HG03565 (cell line): ENCODE data around the gene CPLX3.

ENCODE experiments used
- ATAC-seq: cut with Tn5 transposase; IDR thresholded peaks from one replicate; pipeline ENCODE4 v1.9.1; 2021; ENCODE audit warnings: mild to moderate bottlenecking, moderate library complexity; ENCODE audit not compliant: unreplicated experiment

CPLX3 gene

DNA sequence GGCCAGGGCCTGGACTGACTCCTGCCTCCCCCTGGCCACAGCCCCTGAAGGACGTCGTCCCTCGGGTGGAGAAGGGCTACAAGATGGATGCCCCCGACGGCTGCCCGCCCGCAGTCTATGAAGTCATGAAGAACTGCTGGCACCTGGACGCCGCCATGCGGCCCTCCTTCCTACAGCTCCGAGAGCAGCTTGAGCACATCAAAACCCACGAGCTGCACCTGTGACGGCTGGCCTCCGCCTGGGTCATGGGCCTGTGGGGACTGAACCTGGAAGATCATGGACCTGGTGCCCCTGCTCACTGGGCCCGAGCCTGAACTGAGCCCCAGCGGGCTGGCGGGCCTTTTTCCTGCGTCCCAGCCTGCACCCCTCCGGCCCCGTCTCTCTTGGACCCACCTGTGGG is 24.1 kb upstream of the CPLX3 start:
- no peak for ATAC-seq

DNA sequence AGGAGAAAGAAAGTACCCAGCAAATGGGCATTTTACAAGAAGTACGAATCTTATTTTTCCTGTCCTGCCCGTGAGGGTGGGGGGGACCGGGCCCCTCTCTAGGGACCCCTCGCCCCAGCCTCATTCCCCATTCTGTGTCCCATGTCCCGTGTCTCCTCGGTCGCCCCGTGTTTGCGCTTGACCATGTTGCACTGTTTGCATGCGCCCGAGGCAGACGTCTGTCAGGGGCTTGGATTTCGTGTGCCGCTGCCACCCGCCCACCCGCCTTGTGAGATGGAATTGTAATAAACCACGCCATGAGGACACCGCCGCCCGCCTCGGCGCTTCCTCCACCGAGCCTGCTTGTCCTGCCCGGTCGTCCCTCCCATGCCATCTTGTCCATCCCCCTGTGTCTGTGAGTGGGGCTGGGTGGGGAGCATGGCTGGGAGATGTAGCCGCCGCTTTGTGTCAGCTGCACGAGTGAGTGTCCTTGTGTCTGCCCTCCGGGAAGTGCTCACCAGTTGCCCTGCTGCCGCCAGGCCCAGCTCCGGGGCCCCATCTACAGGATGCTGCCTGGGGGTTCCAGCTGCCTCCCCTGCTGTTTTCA is 23.5 kb upstream of the CPLX3 start:
- no peak for ATAC-seq

DNA sequence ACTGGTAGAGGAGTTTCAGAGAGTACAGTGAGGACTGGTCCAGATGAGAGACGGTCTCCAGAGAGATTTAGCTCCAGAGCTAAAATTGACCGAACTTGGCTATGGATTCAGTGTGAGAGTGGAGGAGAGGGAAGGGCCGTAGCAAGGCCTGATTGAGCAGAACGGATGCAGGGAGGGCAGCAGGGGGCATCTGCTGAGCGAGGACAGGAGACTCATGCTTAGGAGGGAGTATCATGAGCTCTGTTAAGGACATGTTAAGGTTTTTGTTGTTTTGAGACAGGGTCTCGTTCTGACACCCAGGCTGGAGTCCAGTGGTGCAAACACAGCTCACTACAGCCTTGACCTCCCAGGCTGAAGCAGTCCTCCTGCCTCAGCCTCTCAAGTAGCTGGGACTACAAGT is 21.5 kb upstream of the CPLX3 start:
- ATAC-seq, result no peak

DNA sequence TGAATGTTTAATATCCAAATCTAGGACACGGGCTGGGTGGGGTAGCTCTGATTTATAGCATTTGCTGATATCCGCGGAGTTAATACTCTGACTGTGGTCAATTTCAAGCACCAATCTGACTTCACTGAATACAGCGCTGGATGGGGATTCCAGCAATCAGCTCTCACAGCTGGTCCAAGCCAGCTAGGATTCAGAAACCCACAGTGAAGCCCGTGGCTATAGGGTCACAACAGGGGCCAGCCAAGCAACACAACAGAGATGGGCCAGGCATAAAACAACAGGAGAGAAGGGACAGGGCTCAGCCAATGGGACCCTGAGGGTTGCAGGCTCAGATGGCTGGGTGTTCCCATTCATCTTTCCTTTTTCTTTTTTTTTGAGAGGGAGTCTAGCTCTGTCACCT is 19.1 kb upstream of the CPLX3 start:
- no peak for ATAC-seq

DNA sequence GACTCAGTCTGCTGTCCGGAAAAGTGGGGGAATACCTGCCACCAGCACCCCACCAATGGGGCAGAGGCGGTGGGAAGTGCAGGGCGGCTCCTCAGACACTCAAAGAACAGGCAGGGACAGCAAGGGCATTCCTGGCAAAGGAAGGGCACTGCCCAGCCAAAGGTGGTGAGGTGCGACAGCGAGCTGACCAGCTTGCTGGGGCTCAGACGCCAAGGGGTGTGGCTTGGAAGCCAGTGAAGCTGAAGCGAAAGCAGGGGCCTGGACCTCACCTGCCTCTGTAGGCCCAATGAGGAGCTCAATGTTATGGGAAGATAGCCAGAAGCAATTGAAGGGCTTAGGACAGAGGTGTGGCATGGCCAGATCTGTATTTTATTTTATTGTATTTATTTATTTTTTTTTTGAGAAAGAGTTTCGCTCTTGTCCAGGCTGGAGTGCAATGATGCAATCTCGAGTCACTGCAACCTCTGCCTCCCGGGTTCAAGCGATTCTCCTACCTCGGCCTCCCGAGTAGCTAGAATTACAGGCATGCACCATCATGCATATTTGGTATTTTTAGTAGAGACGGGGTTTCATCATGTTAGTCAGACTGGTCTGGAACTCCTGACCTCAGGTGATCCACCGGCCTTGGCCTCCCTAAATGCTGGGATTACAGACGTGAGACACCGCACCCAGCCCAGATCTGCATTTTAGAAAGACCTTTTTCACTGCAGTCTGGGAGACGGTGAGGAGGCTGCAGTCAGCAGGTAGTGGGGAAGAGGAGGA is 18.2 kb upstream of the CPLX3 start:
- ATAC-seq, result no peak

DNA sequence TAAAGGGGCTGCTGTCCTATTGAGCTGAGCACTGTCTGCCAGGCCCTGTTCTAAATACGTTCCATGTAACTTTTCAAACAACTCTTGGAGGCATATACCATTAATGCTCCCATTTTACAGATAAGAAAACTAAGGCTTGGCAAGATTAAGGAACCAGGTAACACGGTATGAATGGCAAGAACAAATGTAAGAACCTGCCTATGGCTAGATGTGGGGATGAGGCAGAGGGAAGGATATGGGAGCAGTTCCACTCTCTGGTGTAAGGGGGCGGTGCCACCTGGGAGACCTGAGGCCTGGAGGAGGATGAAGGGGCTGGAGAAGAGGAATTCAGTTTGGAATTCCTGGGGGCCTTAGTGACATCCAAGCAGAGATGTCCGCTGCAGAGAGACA is 17.6 kb upstream of the CPLX3 start:
- no peak for ATAC-seq

DNA sequence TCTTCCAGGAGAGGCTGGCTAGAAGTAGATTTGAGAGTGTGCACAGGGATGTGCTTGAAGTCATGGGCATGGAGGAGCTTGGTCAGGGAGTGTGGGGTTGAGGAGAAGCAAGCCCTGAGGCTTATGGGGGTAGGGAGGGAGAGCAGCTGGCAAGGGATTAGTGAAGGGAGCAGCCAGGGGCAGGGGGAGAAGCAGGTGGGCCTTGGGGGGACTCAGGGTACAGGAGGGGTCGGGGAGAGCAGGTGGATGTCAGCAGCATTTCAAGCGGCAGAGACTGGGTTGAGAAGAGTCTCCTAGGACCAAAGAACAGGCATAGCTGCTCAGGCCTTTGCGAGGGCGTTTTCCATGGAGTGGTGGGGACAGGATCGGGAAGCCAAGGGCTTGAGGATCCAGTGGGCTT is 17.2 kb upstream of the CPLX3 start:
- ATAC-seq, result no peak

DNA sequence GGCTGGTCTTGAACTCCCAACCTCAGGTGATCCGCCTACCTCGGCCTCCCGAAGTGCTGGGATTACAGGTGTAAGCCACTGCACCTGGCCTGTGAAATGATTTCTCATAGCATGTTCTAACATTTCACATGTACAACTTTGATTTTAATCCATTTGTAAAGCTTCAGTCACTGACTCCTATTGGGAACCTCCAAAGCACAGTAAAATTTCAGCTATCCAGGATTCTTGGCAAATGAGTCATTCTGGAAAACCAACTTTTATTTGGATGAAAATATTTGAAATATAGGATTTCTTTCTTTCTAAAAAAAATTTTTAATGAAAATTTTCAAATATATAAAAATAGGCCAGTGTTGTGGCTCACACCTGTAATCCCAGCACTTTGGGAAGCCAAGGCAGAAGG is 16.5 kb upstream of the CPLX3 start:
- ATAC-seq, result no peak

DNA sequence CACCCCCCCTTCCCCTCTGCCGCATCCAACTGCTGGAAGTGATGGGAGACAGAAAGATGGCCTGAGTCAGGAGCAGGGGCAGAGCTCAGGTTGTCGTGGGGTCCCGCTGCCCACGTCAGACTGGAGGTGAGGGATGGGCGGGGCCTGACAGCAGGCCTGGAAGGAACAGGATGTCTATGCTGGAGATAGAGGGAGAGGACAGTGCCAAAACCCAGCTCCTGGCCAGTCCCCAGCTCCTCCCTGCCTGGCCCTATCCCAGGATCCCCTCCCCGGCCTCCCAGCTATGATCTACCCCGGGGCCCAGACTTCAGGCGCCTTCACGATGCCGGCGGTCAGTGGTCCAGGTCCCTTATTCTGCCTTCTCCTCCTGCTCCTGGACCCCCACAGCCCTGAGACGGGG is 13.9 kb upstream of the CPLX3 start, which contains the start of gene LMAN1L:
LMAN1L (plus strand) TSS at position 303 of the 400 bp plus-strand sequence; CDS start at position 323, 20 bp downstream.
- ATAC-seq, result no peak

DNA sequence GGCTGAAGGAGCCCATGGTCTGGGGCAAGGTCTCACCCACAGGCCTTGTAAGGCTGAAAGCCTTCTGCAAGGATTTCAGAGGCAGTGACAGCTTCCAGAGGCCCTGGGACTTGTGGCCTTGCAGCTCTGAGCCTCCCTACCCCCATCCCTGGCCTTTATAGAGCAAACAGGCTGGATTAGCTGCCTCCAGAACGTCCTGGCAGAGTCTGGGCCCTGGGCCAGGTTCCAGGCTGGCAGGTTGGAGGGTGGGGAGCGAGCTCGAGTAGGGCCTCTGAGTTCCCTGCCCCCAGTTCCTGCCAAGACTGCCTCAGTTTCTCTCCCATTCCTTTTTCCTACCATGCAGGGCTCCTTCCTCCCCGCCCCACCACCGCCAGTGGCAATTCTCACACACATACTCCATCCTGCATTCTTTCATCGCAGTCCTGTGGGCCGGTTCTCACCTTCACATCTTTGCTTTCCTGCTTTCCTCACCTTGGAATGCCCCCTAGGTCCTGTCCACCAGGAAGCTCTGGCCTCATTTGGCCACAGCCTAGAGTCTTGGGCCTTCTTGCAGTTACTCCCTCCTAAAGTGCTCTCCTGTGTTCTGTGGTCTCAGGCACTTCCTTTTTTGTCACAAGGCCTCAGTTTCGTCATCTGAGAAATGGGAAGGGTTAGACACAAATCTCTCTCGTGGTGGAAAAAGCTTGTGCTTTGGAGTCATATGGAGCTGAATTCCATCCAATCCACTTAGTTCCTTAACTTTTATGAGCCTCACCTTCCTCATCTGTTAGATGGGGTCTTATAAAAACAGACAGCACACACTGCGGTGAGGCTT is 11.1 kb upstream of the CPLX3 start:
- ATAC-seq, result no peak

DNA sequence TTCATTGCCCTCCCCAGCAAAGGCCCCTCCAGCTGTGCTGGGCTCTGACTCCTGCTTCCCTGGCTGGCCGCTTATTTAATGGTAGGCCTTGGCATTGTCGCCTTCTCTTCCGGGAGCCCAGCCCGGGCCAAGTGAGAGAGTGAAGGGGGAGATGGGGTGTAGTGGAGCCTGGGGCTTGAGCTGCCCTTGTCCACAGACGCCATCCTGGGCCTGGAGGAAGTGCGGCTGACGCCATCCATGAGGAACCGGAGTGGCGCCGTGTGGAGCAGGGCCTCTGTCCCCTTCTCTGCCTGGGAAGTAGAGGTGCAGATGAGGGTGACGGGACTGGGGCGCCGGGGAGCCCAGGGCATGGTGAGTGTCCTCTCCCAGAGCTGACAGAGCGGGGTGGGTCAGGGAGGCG is 10.5 kb upstream of the CPLX3 start:
- no peak for ATAC-seq

DNA sequence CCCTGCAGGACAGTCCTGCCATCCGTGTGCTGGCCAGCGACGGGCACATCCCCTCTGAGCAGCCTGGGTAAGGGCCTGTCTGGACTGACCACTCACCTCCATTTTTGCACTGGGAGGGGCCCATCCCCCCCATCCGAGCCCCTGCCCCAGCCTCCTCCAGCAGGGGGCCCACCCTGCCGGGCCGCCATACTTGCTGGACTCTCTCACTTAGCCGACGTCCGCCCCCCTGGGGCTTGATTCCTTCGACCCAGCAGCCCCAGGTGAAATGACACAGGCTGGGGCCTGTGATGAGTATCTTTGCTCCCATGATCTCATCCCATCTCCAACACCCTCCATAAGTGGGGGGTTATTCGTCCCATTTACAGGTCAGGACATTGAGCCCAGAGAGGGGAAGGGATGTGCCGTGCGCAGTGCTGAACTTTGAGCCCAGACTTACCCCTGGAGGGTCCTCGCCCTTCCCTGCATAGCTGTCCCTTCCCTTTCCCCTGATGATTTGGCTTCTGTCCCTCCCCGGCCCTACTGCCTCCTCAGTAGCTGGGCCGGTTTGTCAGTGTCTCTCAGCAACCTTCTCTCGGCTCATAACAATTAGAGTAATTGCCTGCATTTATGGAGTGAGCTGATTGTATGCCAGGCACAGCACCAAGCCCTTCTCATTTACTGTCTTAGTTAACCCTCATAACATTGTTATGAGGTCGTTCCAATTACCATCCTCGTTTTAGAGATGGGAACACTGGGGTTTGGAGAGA is 9.6 kb upstream of the CPLX3 start:
- ATAC-seq, result no peak

DNA sequence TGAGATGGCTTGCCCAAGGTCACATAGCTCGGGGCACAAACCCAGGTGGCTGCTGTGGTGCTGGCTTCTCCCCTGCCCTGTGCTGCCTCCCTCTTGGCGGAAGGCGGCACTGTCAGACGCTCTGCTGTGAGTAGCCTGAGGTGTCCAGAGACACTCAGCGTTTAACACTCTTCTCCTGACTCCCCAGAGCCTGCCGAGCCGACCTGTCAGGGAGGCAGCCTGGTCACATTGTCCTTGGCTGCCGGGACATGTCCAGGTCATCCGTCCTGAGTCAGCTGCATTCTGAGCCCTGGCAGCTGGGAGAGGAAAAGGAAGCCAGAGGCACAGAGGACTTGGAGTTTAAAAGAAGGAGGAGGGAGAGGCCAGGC is 9.1 kb upstream of the CPLX3 start:
- no peak for ATAC-seq

DNA sequence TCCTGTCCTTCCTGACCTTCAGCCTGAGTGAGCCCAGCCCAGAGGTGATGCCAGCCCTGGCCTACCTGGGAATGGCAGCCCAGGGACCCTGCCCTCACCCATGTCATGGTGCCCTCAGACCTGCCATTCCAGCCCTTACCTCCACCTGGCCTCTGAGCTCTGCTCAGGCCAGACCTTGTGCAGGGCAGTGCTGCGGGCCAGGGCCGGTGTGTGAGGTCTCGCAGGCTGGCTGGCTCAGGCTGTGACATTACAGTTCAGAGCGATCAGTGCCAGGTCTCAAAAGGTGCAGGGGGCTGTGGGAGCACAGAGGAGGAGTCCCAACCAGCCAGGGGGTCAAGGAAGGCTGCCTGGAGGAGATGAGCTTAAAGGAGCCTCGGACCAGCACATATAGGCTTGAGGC is 6.4 kb upstream of the CPLX3 start:
- no peak for ATAC-seq

DNA sequence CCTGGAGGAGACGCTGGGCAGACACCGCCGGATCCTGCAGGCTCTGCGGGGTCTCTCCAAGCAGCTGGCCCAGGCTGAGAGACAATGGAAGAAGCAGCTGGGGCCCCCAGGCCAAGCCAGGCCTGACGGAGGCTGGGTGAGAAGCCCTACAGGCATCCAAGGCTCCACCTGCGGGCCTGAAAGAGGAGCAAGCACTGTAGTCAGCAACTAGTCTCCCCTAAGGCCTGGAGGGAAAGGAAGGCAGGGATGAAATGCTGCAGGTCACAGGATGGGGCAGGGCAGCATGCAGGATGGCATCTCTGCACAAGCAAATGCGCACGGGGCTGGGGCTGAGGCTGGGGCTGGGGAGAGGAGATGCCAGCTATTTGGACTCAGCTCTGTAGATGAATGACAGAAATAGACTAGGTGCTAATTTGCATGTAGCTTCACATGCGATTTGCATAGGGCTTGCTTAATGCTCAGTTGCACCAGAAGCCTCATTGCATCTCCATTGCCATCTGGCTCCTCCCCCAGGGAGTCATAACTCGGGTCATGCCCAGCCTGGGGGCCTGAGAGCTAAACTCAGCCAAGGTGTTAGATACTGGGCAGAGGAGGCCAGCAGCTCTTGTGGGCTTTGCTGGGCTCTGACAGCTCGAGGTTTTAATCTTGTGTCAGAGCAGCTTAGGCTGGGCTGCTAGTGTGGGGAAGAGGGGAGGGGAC is 5.2 kb upstream of the CPLX3 start:
- ATAC-seq, result no peak

DNA sequence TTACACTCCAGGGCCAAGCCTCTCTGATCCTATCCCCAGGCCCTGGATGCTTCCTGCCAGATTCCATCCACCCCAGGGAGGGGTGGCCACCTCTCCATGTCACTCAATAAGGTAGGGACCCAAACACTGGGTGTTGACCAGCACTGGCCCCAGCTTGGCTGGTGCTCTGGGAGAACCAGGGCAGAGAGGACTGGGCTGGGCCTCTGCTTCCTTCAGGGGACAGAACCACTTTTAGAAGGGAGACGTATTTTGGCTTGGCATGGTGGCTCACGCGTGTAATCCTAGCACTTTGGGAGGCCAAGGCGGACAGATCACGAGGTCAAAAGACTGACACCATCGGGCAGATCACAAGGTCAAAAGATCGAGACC is 4.7 kb upstream of the CPLX3 start:
- ATAC-seq, result no peak

DNA sequence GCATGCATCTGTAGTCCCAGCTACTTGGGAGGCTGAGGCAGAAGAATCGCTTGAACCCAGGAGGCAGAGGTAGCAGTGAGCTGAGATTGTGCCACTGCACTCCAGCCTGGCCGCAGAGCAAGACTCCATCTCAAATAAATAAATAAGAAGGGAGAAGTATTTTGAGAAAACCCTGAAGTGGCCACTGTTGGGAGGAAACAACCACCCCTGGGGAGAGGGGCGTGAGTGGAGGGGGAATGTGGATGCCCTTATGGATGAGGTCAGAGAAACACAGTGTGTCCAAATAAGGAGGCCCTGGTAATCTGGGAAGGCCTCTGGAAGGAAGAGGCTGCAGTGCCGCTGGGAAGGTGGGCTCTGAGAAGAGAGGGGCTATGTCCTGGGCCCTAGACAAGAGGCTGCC is 4.2 kb upstream of the CPLX3 start:
- no peak for ATAC-seq

DNA sequence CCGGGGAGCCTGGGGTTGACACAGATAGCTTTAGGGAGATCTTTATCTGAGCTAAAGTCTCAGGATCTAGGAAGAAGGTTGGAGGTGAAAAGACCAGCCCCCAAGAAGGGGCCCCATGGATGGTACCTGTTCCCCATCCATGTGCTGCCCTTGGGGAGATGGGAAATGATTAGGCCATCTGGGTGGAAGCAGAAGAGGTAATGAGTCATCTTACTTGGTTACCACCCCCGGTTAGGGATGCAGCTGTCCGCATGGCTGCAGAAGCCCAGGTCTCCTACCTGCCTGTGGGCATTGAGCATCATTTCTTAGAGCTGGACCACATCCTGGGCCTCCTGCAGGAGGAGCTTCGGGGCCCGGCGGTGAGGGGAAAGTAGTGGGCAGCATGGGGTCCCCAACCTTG is 3.1 kb upstream of the CPLX3 start:
- no peak for ATAC-seq

DNA sequence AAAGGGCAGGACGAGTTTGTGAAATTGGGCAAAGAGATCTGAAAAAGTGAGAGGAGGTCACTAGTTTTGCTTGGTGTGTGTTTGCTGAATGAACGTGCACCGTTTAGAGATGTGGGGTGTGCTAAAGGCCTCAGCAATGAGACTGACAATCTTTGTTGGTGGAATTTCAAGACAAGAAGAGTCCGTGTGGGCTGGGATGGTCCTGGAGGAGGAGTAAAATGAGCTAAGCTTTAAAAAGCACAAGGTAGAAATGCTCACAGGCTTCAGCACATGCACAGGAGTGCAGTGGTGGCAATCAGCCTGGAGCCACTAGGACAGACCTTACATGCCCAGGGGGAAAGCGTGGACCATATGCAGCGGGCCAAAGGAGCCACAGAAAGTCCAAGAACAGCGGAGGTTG is 1.5 kb upstream of the CPLX3 start:
- no peak for ATAC-seq

DNA sequence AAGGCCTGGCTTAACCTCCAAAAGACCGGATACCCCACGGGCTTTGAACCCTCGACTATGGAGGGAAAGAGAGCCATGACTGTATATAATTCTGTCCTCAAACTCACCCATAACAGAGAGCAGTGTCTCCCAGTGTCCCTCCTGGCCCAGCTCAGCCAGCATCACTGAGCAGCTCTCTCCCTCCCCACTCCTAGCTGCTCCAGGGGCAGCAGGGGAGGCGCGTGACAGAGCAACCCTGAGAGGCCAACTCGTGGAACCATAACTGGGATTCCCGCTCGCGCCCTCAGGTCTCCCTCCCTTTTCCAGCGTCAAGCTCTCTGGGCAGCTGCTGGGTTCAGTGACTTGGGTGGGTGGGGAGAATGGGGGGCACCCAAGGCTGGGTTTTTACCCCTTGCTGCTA is 561 bp upstream of the CPLX3 start:
- no peak for ATAC-seq

DNA sequence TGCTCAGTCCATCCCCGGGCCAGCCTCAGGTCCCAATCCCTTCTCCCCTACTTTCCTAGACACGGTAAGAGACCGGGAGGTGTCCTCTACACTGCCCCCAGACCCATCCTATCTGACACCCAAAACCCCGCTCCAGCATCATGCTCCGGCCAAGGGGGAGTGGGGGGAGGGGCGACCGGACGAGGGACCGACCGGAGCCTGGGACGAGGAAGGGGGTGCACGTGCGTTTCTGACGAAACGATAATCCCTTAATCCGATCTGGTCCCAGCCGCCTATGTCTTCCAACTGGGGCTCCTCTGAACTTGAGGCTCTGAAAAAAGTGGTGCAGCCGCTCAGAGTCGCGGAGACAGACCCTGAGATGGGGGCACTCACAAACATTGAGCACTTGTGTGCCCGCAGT is 494 bp downstream of the CPLX3 start:
- ATAC-seq, result no peak
